Breast epithelium (tissue), 4 donors: Measurements from ENCODE around the gene DLEC1. TPM values are rescaled to one million over a fixed set of nuclear protein-coding genes. Genes with fewer than 3 reads are reported as not detected.

ENCODE experiments used
- DNase-seq, 2 donors: peaks; one replicate each; pipeline ENCODE4 v3.0.0-alpha.2; 2019; ENCODE audit warnings: low spot score in 2 of 2
- H3K27ac ChIP-seq, 2 donors: fragments of 200-600 bp; sonication (generic) in 1 of 2; one replicate each; pipeline ENCODE4 v1.5.1; 2016 to 2019; ENCODE audit warnings: mild to moderate bottlenecking in 1 of 2
- H3K27me3 ChIP-seq, 2 donors: fragments of 200-600 bp; sonication (generic) in 1 of 2; one replicate each; pipeline versions ENCODE4 v1.5.1 to v1.6.0; 2017 to 2019; ENCODE audit warnings: control low read depth in 1 of 2, mild to moderate bottlenecking in 1 of 2
- H3K36me3 ChIP-seq: fragments of 200-600 bp; one replicate; pipeline ENCODE4 v1.5.1; 2019
- H3K4me1 ChIP-seq, 2 donors: fragments of 200-600 bp; sonication (generic); one replicate each; pipeline ENCODE4 v1.5.1; 2016 to 2019; ENCODE audit warnings: control low read depth in 1 of 2
- H3K4me3 ChIP-seq, 3 donors: fragments of 200-600 bp; sonication (generic); 1 replicate in 2 of 3; 2 replicates in 1 of 3; pipeline ENCODE4 v1.5.1; 2016 to 2019; ENCODE audit warnings: mild to moderate bottlenecking in 3 of 3, moderate library complexity in 2 of 3
- H3K9me3 ChIP-seq, 2 donors: fragments of 200-600 bp; sonication (generic) in 1 of 2; one replicate each; pipeline ENCODE4 v1.5.1; 2016 to 2019; ENCODE audit warnings: control low read depth in 1 of 2
- POLR2A ChIP-seq: fragments of 450-650 bp; IDR thresholded peaks from one replicate; pipeline ENCODE4 v1.6.1; 2016; ENCODE audit warnings: antibody characterized with exemption, mild to moderate bottlenecking, moderate library complexity
- POLR2AphosphoS5 ChIP-seq, 3 donors: sonication (generic); formaldehyde crosslinking; IDR thresholded peaks; one replicate each; pipeline ENCODE4 v1.6.1; 2017; ENCODE audit warnings: antibody characterized with exemption in 3 of 3
- intact Hi-C: fragments of 100-400 bp; cut with DNase I; formaldehyde crosslinking; loops from one replicate; pipeline ENCODE4 v1.15.1; 2023; ENCODE audit warnings: low total_unique reads
- total RNA-seq, 3 donors: library from RNA; depleted of rRNA; stranded (reverse); fragments of >200 nt; gene quantifications; one replicate each; pipeline ENCODE4 v1.1.0, GENCODE V29; 2016
- TF ChIP-seq, protein P1 (sequence below), 3 donors: fragments of 450-650 bp; IDR thresholded peaks; one replicate each; pipeline ENCODE4 v1.5.1; 2016 to 2017; ENCODE audit warnings: antibody characterized with exemption in 3 of 3, mild to moderate bottlenecking in 3 of 3, moderate library complexity in 3 of 3

The DLEC1 gene
- total RNA-seq, 3 donors from 2014 or later, result 0.98 to 2.0 (median 1.1) TPM

DNA sequence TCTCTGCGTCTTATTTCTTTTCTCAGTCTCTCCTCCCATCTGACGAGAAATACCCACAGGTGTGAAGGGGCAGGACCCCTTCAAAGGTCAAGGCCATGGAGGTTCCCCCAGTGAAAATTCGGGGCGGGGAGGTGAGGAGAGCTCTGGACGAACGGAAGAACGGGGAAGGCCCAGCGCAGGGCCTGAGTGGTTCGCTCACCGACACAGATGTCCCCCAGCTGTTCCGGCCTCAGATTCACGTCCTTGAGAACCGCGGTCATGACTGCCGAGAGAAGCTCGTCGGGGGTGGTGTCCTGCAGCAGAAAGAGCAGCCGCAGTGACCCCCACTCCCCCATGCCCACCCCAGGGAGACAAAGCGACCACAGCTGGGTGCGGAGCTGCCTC lies 97.4 kb downstream of the DLEC1 start:
- no peak for TF ChIP-seq POLR2AphosphoS5 (IDR thresholded peaks at IDR 0.05)
- TF ChIP-seq, protein P1, sequence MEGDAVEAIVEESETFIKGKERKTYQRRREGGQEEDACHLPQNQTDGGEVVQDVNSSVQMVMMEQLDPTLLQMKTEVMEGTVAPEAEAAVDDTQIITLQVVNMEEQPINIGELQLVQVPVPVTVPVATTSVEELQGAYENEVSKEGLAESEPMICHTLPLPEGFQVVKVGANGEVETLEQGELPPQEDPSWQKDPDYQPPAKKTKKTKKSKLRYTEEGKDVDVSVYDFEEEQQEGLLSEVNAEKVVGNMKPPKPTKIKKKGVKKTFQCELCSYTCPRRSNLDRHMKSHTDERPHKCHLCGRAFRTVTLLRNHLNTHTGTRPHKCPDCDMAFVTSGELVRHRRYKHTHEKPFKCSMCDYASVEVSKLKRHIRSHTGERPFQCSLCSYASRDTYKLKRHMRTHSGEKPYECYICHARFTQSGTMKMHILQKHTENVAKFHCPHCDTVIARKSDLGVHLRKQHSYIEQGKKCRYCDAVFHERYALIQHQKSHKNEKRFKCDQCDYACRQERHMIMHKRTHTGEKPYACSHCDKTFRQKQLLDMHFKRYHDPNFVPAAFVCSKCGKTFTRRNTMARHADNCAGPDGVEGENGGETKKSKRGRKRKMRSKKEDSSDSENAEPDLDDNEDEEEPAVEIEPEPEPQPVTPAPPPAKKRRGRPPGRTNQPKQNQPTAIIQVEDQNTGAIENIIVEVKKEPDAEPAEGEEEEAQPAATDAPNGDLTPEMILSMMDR (IDR thresholded peaks at IDR 0.05), result no peak
- no peak for TF ChIP-seq POLR2A
- Histone ChIP-seq H3K4me3 (peak overlapping the region; percentile 76 to 97 (median 90)), H3K9me3 (no peaks in the 10 kb centered on the region), H3K27ac (peak overlapping the region; percentile 91 to 95), H3K27me3 (no peaks in the 10 kb centered on the region), H3K4me1 (peaks cover 6 to 31% of the 10 kb centered on the region in 2 donors), H3K36me3 (no peaks in the 10 kb centered on the region)
- intact Hi-C loops, result no loop called here
- DNase-seq, result no peak

GRCh38 chr3:38136777-38137614 lies 98.0 kb downstream of the DLEC1 start, which contains the start of gene ACAA1:
Gene ACAA1, minus strand, starts transcription at chr3:38137127. Its CDS starts 92 bp downstream, at chr3:38137035.
- Histone ChIP-seq H3K4me3 (peak within 1 kb of the TSS; percentile 76 to 97 (median 90)), H3K36me3 (no peaks in the 10 kb centered on the region), H3K4me1 (peaks cover 6 to 31% of the 10 kb centered on the region in 2 donors), H3K27ac (peak within 1 kb of the TSS; percentile 91 to 95), H3K27me3 (no peaks in the 10 kb centered on the region), H3K9me3 (no peaks in the 10 kb centered on the region)
- peak; percentile 99 for DNase-seq
- peak; percentile 84 to 94 (median 85) for TF ChIP-seq POLR2AphosphoS5 (IDR thresholded peaks at IDR 0.05)
- TF ChIP-seq, protein P1 (IDR thresholded peaks at IDR 0.05), result no peak
- peak; percentile 74 for TF ChIP-seq POLR2A
- intact Hi-C loops, result no loop called here

DNA sequence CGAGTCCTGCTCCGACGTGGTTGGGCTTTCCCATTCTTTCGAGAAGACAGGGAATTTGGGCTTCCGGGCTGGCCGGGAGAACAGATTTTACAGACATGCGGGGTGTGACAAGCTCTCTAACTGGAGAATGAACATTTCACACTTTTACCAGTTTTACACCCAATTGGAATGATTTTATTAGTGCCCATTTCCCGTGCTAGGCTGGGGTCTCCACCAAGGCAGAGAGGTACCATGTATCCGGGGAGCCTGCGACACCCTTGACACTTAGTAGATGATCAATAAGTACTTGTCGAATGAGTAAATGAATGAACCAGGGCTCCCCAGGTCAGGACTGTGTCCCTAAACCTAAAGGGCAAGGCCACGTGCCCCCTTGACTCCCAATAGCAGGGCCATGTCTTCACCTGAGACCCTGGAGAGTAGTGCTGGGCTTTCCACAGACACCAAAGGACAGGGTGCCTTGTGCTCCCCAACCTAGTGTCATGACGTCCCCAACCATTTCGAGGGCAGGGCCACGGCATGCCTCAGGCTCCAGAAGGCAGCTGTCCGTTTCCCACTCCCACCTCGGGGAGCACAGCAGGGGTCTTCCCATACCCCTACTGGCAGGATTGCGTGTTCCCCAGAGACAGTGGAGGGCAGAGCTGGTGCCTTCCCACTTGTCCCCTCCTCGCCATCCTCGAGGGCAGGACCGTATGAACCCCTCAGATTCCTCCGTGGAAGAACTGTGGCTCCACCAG lies 98.8 kb downstream of the DLEC1 start:
- Histone ChIP-seq H3K27me3 (no peaks in the 10 kb centered on the region), H3K27ac (peak overlapping the region; percentile 91 to 95), H3K36me3 (no peaks in the 10 kb centered on the region), H3K4me3 (peak overlapping the region; percentile 76 to 97 (median 90)), H3K9me3 (no peaks in the 10 kb centered on the region), H3K4me1 (peaks cover 6 to 31% of the 10 kb centered on the region in 2 donors)
- intact Hi-C loops, result no loop called here
- peak; percentile 6 for TF ChIP-seq POLR2A
- TF ChIP-seq, protein P1 (IDR thresholded peaks at IDR 0.05), result no peak
- TF ChIP-seq POLR2AphosphoS5 (IDR thresholded peaks at IDR 0.05), result no peak
- DNase-seq, result no peak

DNA sequence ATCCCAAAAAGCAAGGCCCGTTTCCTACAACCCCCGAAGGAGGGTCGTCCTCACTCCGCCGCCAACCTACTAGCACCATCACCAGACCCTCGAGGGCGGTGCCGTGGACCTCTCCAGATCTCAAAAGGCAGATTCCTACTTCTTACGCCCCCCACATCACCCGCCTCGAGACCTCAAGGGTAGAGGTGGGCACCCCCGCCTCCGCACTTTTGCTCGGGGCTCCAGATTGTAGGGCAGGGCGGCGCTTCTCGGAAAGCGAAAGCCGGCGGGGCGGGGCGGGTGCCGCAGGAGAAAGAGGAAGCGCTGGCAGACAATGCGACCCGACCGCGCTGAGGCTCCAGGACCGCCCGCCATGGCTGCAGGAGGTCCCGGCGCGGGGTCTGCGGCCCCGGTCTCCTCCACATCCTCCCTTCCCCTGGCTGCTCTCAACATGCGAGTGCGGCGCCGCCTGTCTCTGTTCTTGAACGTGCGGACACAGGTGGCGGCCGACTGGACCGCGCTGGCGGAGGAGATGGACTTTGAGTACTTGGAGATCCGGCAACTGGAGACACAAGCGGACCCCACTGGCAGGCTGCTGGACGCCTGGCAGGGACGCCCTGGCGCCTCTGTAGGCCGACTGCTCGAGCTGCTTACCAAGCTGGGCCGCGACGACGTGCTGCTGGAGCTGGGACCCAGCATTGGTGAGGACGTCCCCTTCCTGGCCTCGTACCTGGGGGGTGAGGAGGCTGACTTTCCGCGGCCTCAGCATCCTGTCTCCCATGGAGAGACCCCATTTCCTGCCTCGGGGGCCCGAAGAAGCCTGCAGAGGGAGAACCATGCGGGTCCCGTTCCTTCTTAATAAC lies 99.6 kb downstream of the DLEC1 start, which contains the start of gene MYD88:
Gene MYD88 (plus strand): TSS at position 313 of the 842 bp plus-strand sequence. CDS start 40 bp downstream, at position 353.
- DNase-seq, result peak; percentile 62 to 74
- intact Hi-C loops, result no loop called here
- Histone ChIP-seq H3K27me3 (no peaks in the 10 kb centered on the region), H3K9me3 (no peaks in the 10 kb centered on the region), H3K4me3 (peak within 1 kb of the TSS; percentile 76 to 97 (median 90)), H3K4me1 (peaks cover 6 to 28% of the 10 kb centered on the region in 2 donors), H3K27ac (peak within 1 kb of the TSS; percentile 91 to 95), H3K36me3 (no peaks in the 10 kb centered on the region)
- TF ChIP-seq POLR2A (no peak), POLR2AphosphoS5 (IDR thresholded peaks at IDR 0.05) (peak in 1 of 3 donors; percentile 35)
- TF ChIP-seq, protein P1 (IDR thresholded peaks at IDR 0.05), result no peak
